ENCODE data around the gene IDS.
"Not testable (repeated sequence)": the region's sequence is repeated elsewhere in the genome, so short reads cannot be mapped to it uniquely, and the experiment has no call there.

Gene IDS

GRCh38 chrX:149504915-149505651 lies at the start of gene IDS:
Gene IDS, minus strand, starts transcription at chrX:149505306. Its CDS starts 169 bp downstream, at chrX:149505137.
- peak; percentile 25 for DNase-seq

- DNase-seq = not testable (repeated sequence)
These were observed 46.8 kb upstream of the IDS start for GRCh38 chrX:149551939-149552248.

GRCh38 chrX:149551245-149551938 lies 46.3 kb upstream of the IDS start:
- not testable (repeated sequence) for DNase-seq

GRCh38 chrX:149550454-149550853 lies 45.3 kb upstream of the IDS start:
- not testable (repeated sequence) for DNase-seq

- not testable (repeated sequence) for DNase-seq
These were observed 44.6 kb upstream of the IDS start, which contains the start of gene HSFX3 for GRCh38 chrX:149549701-149550100. Gene HSFX3, minus strand, starts transcription at chrX:149549924. Its CDS starts 72 bp downstream, at chrX:149549852.

- DNase-seq = not testable (repeated sequence)
These were observed 42.7 kb upstream of the IDS start for GRCh38 chrX:149547782-149548181.

- DNase-seq = not testable (repeated sequence)
These were observed 41.9 kb upstream of the IDS start for GRCh38 chrX:149546962-149547361.

GRCh38 chrX:149545545-149546543 lies 40.7 kb upstream of the IDS start:
- not testable (repeated sequence) for DNase-seq

GRCh38 chrX:149541521-149542047 lies 36.5 kb upstream of the IDS start:
- DNase-seq = no peak

GRCh38 chrX:149540621-149541520 lies 35.8 kb upstream of the IDS start, which contains the start of gene EOLA1:
Gene EOLA1, plus strand, starts transcription at chrX:149541012. Its CDS starts 4,619 bp downstream, at chrX:149545631.
- peak; percentile 65 for DNase-seq

- DNase-seq = peak; percentile 65
These were observed 35.1 kb upstream of the IDS start for GRCh38 chrX:149540131-149540620.

GRCh38 chrX:149539283-149540130 lies 34.4 kb upstream of the IDS start:
- DNase-seq = peak; percentile 65

- DNase-seq = not testable (repeated sequence)
These were observed 32.4 kb upstream of the IDS start for GRCh38 chrX:149537474-149537873.

- not testable (repeated sequence) for DNase-seq
These were observed 30.0 kb upstream of the IDS start for GRCh38 chrX:149534926-149535602.

- not testable (repeated sequence) for DNase-seq
These were observed 28.9 kb upstream of the IDS start for GRCh38 chrX:149533999-149534398.

GRCh38 chrX:149532868-149533267 lies 27.8 kb upstream of the IDS start:
- DNase-seq = not testable (repeated sequence)

GRCh38 chrX:149531599-149531998 lies 26.5 kb upstream of the IDS start:
- no peak for DNase-seq

- DNase-seq = no peak
These were observed 23.3 kb upstream of the IDS start for GRCh38 chrX:149528381-149528780.

GRCh38 chrX:149527705-149528104 lies 22.6 kb upstream of the IDS start:
- DNase-seq = no peak
